SK-N-SH treated with all-trans-retinoic acid at 6 μM for 48 hours (cell line): ENCODE data around the gene SETD4.

Experiments used
- ARNTL ChIP-seq: fragments of 450-650 bp; formaldehyde crosslinking; IDR thresholded peaks from 2 replicates; pipeline ENCODE4 v1.5.0; 2020; ENCODE audit warnings: low read depth, mild to moderate bottlenecking, moderate library complexity, borderline replicate concordance
- CSDC2 ChIP-seq: fragments of 250-450 bp; sonication (Bioruptor Pico); IDR thresholded peaks from 2 replicates; pipeline ENCODE4 v1.5.0; 2020; ENCODE audit warnings: mild to moderate bottlenecking, moderate library complexity
- TCF4 ChIP-seq: fragments of 250-450 bp; sonication (Bioruptor Pico); IDR thresholded peaks from 2 replicates; pipeline ENCODE4 v1.8.0; 2021; ENCODE audit warnings: mild to moderate bottlenecking, moderate library complexity, borderline replicate concordance
- ZNF8 ChIP-seq: fragments of 450-650 bp; formaldehyde crosslinking; IDR thresholded peaks from 2 replicates; pipeline ENCODE4 v1.5.0; 2020; ENCODE audit warnings: mild to moderate bottlenecking, moderate library complexity
- TF ChIP-seq, protein P1 (sequence below): fragments of 250-450 bp; sonication (Bioruptor Pico); IDR thresholded peaks from 2 replicates; pipeline ENCODE4 v1.8.0; 2020; ENCODE audit warnings: mild to moderate bottlenecking, moderate library complexity, borderline replicate concordance

DNA sequence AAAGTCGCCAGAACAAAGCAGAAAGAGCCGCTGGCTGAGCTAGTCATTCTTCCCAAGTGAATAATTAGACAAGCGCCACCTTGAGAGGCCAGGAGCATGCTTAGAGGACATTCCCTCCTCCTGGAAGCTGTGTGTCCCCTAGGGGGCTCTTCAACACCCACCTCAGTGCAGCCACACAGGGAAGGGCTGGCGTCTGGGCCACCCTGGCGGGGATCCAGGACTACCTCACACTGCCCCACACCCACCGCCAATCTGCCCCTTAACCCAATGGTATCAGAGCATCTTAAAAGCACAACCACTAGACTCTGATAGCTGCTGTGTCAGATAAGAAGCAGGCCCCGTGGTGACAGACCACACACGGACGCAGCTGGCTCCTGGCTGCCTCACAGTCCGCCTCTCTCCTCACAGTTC, 24.9 kb downstream of the SETD4 start:
- TF ChIP-seq ARNTL (CRISPR knock-in tag) (no peak), CSDC2 (CRISPR knock-in tag) (no peak), ZNF8 (CRISPR knock-in tag) (no peak), TCF4 (CRISPR knock-in tag) (peak; percentile 87)
- TF ChIP-seq, protein P1, sequence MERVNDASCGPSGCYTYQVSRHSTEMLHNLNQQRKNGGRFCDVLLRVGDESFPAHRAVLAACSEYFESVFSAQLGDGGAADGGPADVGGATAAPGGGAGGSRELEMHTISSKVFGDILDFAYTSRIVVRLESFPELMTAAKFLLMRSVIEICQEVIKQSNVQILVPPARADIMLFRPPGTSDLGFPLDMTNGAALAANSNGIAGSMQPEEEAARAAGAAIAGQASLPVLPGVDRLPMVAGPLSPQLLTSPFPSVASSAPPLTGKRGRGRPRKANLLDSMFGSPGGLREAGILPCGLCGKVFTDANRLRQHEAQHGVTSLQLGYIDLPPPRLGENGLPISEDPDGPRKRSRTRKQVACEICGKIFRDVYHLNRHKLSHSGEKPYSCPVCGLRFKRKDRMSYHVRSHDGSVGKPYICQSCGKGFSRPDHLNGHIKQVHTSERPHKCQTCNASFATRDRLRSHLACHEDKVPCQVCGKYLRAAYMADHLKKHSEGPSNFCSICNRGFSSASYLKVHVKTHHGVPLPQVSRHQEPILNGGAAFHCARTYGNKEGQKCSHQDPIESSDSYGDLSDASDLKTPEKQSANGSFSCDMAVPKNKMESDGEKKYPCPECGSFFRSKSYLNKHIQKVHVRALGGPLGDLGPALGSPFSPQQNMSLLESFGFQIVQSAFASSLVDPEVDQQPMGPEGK (CRISPR knock-in tag): no peak
